CD4-positive, alpha-beta T cell treated with Interleukin-17A for 4 hours (primary cell): ENCODE measurements around the gene ABI3BP.
"Not testable (repeated sequence)": the region's sequence is repeated elsewhere in the genome, so short reads cannot be mapped to it uniquely, and the experiment has no call there.

ENCODE experiments used
- DNase-seq: peaks from one replicate; pipeline ENCODE4 v3.0.0-alpha.2; 2020; ENCODE audit warnings: mixed read lengths

The ABI3BP gene

DNA sequence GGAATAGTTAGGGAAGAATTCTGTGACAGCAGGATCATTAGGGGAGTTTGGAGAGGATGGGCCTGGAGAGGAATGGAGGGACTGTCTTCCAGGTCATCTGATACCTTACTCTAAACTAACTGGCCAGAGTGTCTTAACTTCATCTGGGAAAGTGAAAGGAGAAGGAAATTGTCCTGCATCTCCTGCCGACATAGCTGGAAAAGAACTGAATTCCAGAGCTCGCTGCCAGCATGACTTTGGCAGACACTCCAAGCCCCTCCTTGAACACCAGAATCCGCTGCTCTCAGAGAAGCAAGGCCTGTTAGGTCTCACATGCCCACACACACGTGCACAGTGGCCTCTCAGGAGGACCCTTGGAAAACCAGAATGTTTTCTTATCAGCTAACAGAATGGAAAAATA is 10.5 kb downstream of the ABI3BP start:
- no peak for DNase-seq

DNA sequence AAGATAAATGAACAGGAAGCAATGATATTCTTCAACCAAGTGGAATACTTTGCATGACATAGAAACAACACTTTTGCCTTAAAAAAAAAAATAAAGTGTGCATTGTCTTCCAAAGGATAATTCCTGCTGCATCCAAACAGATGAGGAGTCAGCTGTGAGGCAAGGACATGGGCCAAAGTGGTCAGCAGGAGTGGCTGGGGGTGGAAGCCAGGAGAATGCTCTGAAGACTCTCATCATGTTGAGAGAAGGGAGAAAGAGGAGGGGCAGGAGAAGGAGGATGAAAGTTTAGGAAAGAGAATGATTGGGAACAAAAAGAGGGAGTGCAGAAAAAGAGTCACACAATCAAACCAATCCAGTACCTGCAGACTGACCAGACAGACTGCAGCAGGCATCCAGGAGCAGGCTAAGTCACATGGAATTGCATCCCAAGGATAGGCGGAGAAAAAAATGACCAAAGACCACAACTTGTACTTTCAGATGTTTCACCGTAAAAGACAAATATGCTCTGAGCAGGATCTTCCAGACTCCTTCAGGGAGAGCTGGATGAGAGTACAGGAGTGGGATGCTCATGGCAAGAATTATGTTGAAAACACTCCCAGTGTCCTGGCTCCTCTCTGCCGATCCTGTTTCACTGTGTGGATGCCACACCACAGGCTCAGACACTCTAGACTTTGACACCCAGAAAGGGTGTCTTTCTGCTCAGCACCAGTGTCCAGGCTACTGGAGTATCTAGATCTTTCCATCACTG is 11.9 kb downstream of the ABI3BP start:
- DNase-seq, result no peak

GRCh38 chr3:100978011-100978659 is 15.1 kb downstream of the ABI3BP start:
- no peak for DNase-seq

DNA sequence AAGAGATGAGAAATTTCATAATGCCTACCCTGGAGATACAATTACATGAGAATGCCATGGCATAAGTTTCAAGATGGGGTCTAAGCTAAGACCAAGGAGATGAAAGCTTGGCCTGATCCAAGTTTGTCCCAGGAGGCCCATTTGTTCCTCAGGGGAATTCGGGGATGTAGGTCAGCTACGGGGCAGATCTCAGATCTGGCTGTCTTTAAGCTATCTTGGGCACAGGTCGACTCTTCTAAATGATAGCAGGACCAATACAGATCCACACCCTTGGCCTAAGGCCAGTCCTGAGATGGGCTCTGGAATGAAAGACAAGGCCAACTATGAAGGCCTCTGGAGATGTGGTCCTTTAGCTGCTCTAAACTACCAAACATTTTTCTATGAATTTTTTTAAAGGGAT is 16.6 kb downstream of the ABI3BP start:
- no peak for DNase-seq

DNA sequence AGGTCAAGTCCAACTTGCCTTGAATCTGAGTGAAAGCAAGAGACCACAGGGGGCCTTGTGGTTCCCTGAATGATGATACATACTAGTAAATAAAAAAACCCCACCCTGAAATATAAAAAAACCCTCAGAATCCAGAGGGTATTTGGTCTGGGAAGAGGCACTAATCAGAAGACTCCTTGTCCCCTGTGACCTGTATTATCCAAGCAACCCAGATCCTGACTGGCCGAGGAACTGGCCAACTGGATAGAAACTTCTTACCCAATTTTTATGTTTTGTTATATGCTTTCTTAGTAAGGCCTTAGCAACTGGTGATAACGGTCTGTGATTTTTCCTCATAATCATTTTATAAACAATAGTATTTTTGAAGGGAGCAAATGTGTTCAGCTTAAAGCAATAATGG is 17.5 kb downstream of the ABI3BP start:
- no peak for DNase-seq

DNA sequence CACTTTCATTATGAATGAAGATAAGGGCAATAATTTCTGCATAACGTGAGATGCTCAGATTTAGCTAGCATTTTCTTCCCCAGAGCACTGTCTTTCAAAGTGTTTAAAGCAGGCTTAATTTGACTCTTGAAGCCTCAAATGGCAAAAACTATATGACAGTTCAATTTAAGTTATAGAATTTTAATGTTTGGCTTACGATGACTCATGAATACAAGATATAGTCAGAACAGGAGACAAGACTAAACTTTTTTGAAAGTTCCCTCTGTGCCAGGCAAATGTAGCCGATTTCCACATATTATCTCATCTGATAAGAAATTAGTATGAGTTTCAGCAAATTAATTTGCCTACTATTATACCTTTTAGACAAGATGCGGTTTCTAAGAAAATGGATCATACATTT is 19.6 kb downstream of the ABI3BP start:
- no peak for DNase-seq

DNA sequence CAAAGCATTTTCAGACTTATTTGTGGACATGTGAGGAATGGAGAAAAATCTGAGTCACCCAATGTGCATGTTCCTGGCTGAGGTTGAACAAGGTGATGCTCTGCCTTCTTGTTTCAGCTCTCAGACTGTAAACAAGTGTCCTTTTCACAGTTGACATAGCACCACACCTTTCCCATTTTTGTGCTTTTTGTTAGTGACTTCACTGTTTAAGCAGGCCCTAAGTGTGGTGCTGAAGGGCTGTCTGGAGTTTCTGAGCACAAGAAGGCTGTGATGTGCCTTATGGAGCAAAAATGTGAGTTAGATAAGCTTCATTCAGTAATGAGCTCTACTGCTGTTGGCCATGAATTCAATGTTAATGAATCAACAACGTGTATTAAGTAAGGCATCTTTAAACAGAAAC is 20.4 kb downstream of the ABI3BP start:
- no peak for DNase-seq

DNA sequence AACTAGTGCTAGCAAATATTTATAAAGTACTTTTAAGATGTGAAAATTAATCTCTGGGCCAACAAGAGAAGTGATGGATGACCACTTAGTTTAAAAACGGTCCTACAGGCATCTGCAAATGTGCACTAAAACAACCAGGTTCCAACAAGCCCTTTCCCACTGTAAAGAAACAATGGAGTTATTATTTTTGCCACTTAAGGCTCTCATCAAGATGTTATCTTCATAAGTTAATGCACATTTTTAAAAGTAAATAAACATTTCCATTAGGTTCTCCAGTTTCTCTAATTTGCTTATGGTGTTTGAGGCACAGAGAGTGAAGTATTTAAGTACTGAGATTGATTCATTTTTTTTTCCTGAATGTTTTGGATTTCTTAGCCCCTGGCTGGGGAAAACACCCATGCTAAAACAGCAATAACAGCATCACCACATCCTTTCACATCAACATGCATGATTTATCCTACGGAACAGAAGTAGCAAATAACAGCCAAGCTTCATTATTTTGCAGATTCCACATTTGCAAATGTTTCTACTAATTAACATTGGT is 20.8 kb downstream of the ABI3BP start:
- DNase-seq, result no peak

DNA sequence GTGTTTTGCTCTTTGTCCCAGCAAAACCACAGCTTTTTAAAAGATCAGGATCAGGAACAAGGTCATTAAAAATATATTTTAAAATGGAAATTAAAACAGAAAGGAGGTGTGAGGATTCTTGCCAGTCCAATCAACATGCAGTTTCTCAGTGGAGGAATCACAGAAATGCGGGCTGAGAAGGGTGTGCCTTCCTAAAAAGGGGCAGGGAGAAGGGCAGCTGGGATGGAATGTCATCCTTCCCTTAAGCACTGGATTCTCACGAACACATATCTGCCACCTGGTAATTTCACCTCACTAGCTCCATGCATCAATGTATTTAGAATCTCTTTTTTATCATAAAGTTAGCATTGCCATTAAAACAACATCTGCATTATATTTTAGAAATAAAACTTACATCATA is 21.4 kb downstream of the ABI3BP start:
- no peak for DNase-seq

- DNase-seq, result no peak
Measured at GRCh38 chr3:100970477-100970990, 22.7 kb downstream of the ABI3BP start.

DNA sequence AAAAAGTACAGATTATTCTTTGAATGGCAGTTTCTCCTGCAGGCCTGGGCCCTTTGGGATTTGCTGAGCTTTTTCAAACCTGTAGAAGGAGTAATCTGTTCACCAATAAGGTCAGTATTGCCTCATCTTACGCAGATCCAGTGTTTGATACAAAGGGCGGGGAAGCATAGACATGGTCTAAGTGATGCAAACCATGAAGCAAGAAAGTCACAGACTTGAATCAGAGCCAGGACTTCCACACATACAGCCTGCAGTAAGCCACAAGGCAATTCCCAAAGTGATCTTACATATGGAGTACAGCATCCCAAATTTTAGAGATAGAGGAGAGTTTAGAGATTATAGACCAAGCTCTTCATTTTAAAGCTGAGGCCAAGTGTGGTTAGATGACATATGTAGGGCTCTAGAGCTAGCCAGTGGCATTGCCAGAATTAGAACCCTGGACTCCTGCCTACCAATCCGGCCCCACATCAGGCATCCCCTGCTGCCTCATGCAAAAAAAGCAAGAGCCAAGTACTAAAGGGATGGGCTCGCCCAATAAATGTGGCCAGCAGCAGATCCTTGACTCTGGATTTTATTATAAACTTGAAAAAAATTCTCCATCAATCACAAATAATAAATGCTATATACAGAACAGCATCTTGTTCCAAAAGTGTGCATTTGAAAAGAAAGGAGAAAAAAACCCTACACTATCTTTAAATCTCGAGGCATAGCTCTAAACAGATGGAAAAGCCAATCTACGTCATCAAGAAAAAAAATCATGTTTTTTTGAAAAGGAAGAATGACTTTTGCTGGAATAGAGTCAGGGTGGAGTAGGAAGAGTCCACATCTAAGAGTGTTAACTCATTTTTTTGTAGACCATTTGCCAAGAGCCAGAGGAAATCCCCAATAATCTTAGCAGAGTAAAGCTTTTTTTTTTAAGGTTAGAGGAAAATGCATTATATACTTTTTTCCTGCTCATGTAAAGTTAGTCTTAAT is 24.0 kb downstream of the ABI3BP start:
- no peak for DNase-seq

DNA sequence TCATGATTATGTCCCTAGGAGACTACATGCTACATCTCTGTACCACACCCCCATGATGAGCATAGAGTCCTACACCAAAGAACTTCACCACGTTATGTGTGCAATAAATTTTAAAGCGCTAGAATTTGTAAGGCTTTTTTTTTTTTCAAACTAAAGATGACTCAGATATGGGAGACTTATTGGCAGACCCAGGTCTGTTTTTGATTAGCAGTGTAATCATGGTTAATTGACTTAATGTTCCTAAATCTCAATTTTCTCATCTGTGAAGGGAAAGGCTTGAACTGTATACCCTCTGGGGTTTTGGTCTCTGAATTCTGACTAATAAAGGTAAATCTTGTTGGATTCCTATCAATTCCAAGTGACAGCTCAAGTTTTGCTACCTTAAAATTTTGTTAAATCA is 26.4 kb downstream of the ABI3BP start:
- no peak for DNase-seq

- DNase-seq, result no peak
Measured at GRCh38 chr3:100966049-100966491, 27.2 kb downstream of the ABI3BP start.

DNA sequence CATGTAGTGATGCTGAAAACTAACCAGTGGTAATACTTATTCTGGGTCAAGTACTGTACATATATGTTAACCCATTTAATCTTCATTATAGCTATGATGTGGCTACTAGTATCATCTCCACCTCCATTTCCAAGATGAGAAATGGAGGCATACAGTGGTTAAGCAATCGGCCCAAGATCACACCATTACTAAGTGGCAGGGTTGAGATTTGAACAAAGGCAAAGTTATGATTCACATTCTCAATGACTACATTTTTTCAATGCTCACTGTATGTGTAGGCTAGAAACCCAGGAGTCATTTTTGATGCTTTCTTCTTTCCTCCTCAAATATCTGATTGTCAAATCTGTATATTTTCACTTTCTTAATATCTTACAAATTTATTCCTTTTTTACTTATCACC is 30.2 kb downstream of the ABI3BP start:
- DNase-seq, result no peak

DNA sequence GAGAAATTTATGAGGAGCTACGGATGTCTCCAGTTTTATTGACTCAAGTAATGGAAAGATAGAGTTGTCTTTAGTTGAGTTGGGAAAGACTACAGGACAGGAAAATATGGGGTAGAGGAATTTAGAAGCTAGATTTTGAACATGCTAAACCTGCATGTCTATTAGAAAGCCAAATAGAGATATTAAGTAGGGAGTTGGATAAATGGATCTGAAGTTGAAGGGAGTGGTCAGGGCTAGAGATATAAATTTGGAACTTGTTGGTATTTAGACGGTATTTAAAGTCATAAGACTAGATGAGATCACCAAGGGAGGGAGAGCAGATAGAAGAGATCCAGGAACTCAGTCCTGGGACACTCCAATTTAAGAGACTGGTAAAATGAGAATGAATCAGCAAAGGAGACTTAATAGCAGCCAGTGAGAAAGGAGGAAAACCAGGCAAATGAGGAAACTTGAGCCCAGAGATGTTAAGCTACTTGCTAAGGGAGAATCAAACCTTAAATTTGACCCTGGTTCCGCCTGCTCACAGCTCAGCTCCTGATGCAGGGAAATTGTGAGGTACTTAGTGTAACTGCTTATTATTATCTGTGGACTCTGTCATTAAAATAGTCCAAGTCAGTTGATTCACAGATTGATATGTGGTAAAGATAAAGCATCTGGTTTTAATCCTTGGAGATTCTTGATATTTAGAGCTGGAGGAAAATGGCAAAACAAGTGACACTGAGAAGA is 35.8 kb downstream of the ABI3BP start:
- DNase-seq, result no peak

DNA sequence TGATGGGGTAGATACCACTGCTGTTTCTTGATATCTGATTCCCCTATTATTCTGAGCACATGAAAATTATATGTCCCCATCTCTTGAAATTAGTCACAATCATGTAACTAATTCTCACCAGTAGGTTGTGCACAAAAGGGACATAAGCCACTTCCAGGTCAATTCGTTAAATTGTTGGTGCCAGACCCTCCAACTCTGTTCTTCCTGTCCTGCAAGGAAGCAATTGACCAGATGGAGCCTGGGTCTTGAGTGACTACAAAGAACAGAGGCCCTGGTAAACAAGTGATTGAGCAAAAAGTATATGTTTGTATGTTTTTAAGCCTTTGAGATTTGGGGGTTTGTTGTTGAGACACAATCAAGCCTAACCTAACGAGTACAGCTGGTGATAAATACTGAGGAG is 36.9 kb downstream of the ABI3BP start:
- no peak for DNase-seq

GRCh38 chr3:100954990-100955389 is 38.2 kb downstream of the ABI3BP start:
- no peak for DNase-seq

DNA sequence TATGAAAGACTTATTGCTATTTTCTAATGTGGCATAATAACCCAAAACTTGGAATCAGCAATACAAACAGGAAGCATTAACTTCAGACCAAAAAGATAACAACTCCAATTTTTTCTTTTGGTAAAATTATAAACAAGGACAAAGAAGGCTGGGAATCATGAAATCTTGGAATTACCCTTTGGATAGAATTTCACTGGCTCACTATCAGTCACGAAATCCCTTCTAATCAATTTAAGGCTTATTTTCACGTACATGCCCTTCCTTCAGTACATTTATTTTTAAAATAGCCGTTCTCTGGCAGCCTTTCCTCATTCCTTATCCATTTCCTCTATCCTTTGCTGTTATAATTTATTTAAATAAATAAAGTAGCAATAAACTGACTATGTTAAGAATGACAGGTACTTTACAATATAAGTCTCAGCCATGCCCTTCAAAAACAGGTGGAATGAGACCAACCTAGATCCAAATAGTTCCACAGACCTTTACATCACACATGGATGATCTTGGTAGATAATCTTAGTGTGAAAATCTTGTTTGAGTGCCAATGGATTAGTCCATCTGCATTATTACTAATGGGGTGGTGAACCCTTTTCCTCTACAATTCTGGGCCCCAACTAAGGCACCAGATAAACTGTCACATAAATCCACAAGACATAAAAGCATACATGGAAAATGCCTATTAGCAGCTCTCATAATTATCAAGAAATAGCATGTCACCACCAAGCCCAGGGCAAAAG is 38.9 kb downstream of the ABI3BP start:
- DNase-seq, result no peak

GRCh38 chr3:100953103-100953502 is 40.1 kb downstream of the ABI3BP start:
- no peak for DNase-seq

- no peak for DNase-seq
Measured at GRCh38 chr3:100947119-100947518, 46.1 kb downstream of the ABI3BP start.

- DNase-seq, result not testable (repeated sequence)
Measured at GRCh38 chr3:100946096-100946495, 47.1 kb downstream of the ABI3BP start.

- no peak for DNase-seq
Measured at GRCh38 chr3:100941451-100941850, 51.8 kb downstream of the ABI3BP start.
